Fibroblast of lung (primary cell): ENCODE results near the gene CHM. TPM values are rescaled to one million over a fixed set of nuclear protein-coding genes. Genes with fewer than 3 reads are reported as not detected.

ENCODE experiments used
- DNase-seq, 2 donors: peaks; one replicate each; pipeline versions ENCODE4 v3.0.0 to v3.0.0-alpha.2; 2010; ENCODE audit warnings: low read depth in 2 of 2
- H2AFZ ChIP-seq: 2 replicates; pipeline ENCODE4 v1.5.1; 2012; ENCODE audit warnings: low read length, control low read depth, inconsistent platforms
- H3K27ac ChIP-seq: 2 replicates; pipeline ENCODE4 v1.5.1; 2011; ENCODE audit warnings: low read length, control low read depth; ENCODE audit not compliant: insufficient read depth
- H3K27me3 ChIP-seq: 2 replicates; pipeline ENCODE4 v1.5.1; 2011; ENCODE audit warnings: mild to moderate bottlenecking, low read length; ENCODE audit not compliant: control insufficient read depth, insufficient read depth
- H3K36me3 ChIP-seq: 2 replicates; pipeline ENCODE4 v1.5.1; 2011; ENCODE audit warnings: low read length; ENCODE audit not compliant: control insufficient read depth, insufficient read depth
- H3K4me1 ChIP-seq: 2 replicates; pipeline ENCODE4 v1.5.1; 2011; ENCODE audit warnings: low read length; ENCODE audit not compliant: control insufficient read depth, insufficient read depth; ENCODE audit errors: extremely low read depth
- H3K4me2 ChIP-seq: 2 replicates; pipeline ENCODE4 v1.5.1; 2011; ENCODE audit warnings: low read length, control low read depth; ENCODE audit not compliant: insufficient read depth; ENCODE audit errors: extremely low read depth
- H3K4me3 ChIP-seq, 4 experiments: fragments of 200-600 bp in 1 of 4; sonication (generic) in 1 of 4; replicated peaks in 1 of 4; 2 replicates each; pipeline ENCODE4 v1.5.1; 2011 to 2016; ENCODE audit warnings: low read length in 4 of 4, low read depth in 3 of 4, mild to moderate bottlenecking in 3 of 4, control low read depth in 2 of 4, inconsistent platforms in 1 of 4, mixed read lengths in 1 of 4; ENCODE audit not compliant: insufficient read depth in 1 of 4; ENCODE audit errors: control extremely low read depth in 1 of 4
- H3K79me2 ChIP-seq: 2 replicates; pipeline ENCODE4 v1.5.1; 2012; ENCODE audit warnings: mild to moderate bottlenecking, low read length, inconsistent platforms; ENCODE audit not compliant: control insufficient read depth, insufficient read depth
- H3K9ac ChIP-seq: 2 replicates; pipeline ENCODE4 v1.5.1; 2011; ENCODE audit warnings: mild to moderate bottlenecking, low read length, control low read depth; ENCODE audit not compliant: insufficient read depth
- H3K9me3 ChIP-seq: 2 replicates; pipeline ENCODE4 v1.5.1; 2012; ENCODE audit warnings: low read depth, low read length; ENCODE audit not compliant: control insufficient read depth, insufficient read depth
- H4K20me1 ChIP-seq: 2 replicates; pipeline ENCODE4 v1.5.1; 2011; ENCODE audit warnings: low read length; ENCODE audit not compliant: control insufficient read depth, insufficient read depth; ENCODE audit errors: extremely low read depth
- CTCF ChIP-seq, 2 donors: IDR thresholded peaks in 1 of 2; conservative IDR thresholded peaks in 1 of 2; 1 replicate in 1 of 2; 2 replicates in 1 of 2; pipeline ENCODE4 v1.5.1; 2011 to 2012; ENCODE audit warnings: low read length in 2 of 2, control low read depth in 1 of 2, inconsistent platforms in 1 of 2, low read depth in 1 of 2, mild to moderate bottlenecking in 1 of 2
- EZH2 ChIP-seq: IDR thresholded peaks from 2 replicates; pipeline ENCODE4 v1.5.1; 2012; ENCODE audit warnings: low read length, control low read depth, mild to moderate bottlenecking; ENCODE audit errors: missing control alignments
- polyA plus RNA-seq, 2 donors: library from polyadenylated mRNA; depleted of rRNA in 1 of 2; stranded (reverse) in 1 of 2; unstranded in 1 of 2; fragments of >200 nt; gene quantifications; 2 replicates each; pipeline ENCODE4 v1.2.1, GENCODE V29; 2011 to 2012; ENCODE audit warnings: missing spikeins in 1 of 2
- total RNA-seq: library from RNA; depleted of rRNA; stranded (reverse); fragments of >200 nt; gene quantifications from 2 replicates; pipeline ENCODE4 v1.2.1, GENCODE V29; 2014

CHM gene
- total and polyA plus RNA-seq, 2 donors (not counting 1 experiment from before 2014, with no cell fraction given), result 22.4 to 33.4 TPM

- Histone ChIP-seq H3K4me3 (no peak overlapping the region), H3K9ac (no peak overlapping the region), H2AFZ (no peak overlapping the region), H3K4me2 (no peak overlapping the region), H3K79me2 (no peaks in the 10 kb centered on the region), H3K4me1 (no peaks in the 10 kb centered on the region), H3K36me3 (no peaks in the 10 kb centered on the region), H4K20me1 (no peaks in the 10 kb centered on the region), H3K27me3 (no peaks in the 10 kb centered on the region), H3K9me3 (no peaks in the 10 kb centered on the region), H3K27ac (no peak overlapping the region)
- TF ChIP-seq CTCF (conservative IDR thresholded peaks at IDR 0.05 in 1 of 2, IDR thresholded peaks at IDR 0.05 in 1 of 2; ENCODE audit: low read depth in 1 of 2, low read length in 2 of 2) (no peak), EZH2 (no peak)
- no peak for DNase-seq
Observed at GRCh38 chrX:85828771-85829170, 218.6 kb downstream of the CHM start.

- Histone ChIP-seq H3K27ac (no peak overlapping the region), H4K20me1 (no peaks in the 10 kb centered on the region), H3K4me3 (no peak overlapping the region), H3K79me2 (no peaks in the 10 kb centered on the region), H3K9me3 (no peaks in the 10 kb centered on the region), H3K36me3 (no peaks in the 10 kb centered on the region), H3K4me1 (no peaks in the 10 kb centered on the region), H3K9ac (no peak overlapping the region), H2AFZ (no peak overlapping the region), H3K4me2 (no peak overlapping the region), H3K27me3 (no peaks in the 10 kb centered on the region)
- no peak for TF ChIP-seq EZH2
- no peak for TF ChIP-seq CTCF (conservative IDR thresholded peaks at IDR 0.05 in 1 of 2, IDR thresholded peaks at IDR 0.05 in 1 of 2; ENCODE audit: low read depth in 1 of 2, low read length in 2 of 2)
- no peak for DNase-seq
Observed at GRCh38 chrX:85815203-85815751, 232.1 kb downstream of the CHM start.

Other genes starting within 250 kb of the CHM start
- gene DACH2, start 100.9 kb upstream of the CHM start, total RNA-seq, result 0.51 and 0.99 TPM in 2 replicates
- 0.24 and 2.4 TPM in 2 replicates for gene DACH2, start 100.9 kb upstream of the CHM start, polyA plus RNA-seq